Measurements from ENCODE around the gene CCL2. TPM values are rescaled to one million over a fixed set of nuclear protein-coding genes. Genes with fewer than 3 reads are reported as not detected.

CCL2 gene
- total and polyA plus RNA-seq, 2 donors (not counting 1 experiment from before 2014, with no cell fraction given) = 4.4 TPM; not detected in 1

DNA sequence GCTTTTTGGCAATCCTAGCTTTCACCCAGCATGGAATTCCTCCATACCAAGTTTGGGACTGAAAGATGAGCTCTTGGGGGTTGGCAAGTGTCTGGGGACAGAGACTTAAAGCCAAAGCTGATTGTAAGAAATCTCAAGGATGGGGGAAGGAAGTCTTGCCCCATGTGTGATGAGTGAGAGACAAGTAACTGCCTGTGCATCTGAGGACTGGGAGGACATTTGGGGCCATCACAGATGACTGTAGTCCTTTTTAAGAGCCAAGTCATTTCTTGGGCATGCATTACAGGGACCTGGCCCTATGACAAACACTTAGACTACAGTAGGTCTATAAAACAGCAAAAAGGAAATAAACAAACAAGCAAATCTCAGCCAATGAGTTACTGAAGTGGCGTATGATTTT, 36.3 kb upstream of the CCL2 start:
- Mint-ChIP-seq H3K4me3 (no peak overlapping the region), H3K4me1 (peaks cover 4% of the 10 kb centered on the region), H3K27ac (no peak overlapping the region), H3K9me3 (ENCODE audit: insufficient read depth) (peaks cover 8% of the 10 kb centered on the region), H3K27me3 (peaks cover 39% of the 10 kb centered on the region)
- POLR2A ChIA-PET = no interaction called here
- no CpG with 5 or more reads among the region's 1 CpG for WGBS (ENCODE audit: insufficient coverage)
- intact Hi-C loops (cut with micrococcal nuclease) = no loop called here
- Histone ChIP-seq H3K79me2 (ENCODE audit: control insufficient read depth, insufficient read depth, low read length) (no peaks in the 10 kb centered on the region), H3K4me2 (replicated peaks; ENCODE audit: low read depth, low read length, poor library complexity, severe bottlenecking) (no peak overlapping the region), H3K27me3 (replicated peaks in 1 of 4; ENCODE audit: control extremely low read depth in 1 of 4, control insufficient read depth in 3 of 4, insufficient read depth in 4 of 4, low read length in 3 of 4) (peaks cover 0 to 8% (median 2%) of the 10 kb centered on the region in 4 experiments), H3K4me1 (ENCODE audit: control insufficient read depth in 2 of 2, insufficient read depth in 2 of 2, low read length in 2 of 2) (no peaks in the 10 kb centered on the region), H3K27ac (ENCODE audit: low read length in 2 of 2) (no peak overlapping the region), H3K36me3 (replicated peaks in 1 of 2; ENCODE audit: control extremely low read depth in 1 of 2, control insufficient read depth in 1 of 2, extremely low read depth in 1 of 2, insufficient read depth in 2 of 2, low read length in 1 of 2) (no peaks in the 10 kb centered on the region), H2AFZ (ENCODE audit: insufficient read depth, low read depth, low read length, poor library complexity, severe bottlenecking) (no peak overlapping the region), H3K4me3 (ENCODE audit: control extremely low read depth in 1 of 5, extremely low read depth in 1 of 5, insufficient read depth in 1 of 5, low read depth in 2 of 5, low read length in 4 of 5) (no peak overlapping the region), H3K9me3 (ENCODE audit: control extremely low read depth in 1 of 3, control insufficient read depth in 2 of 3, insufficient read depth in 1 of 3, low read length in 2 of 3) (peaks cover 0 to 9% (median 0%) of the 10 kb centered on the region in 3 donors), H4K20me1 (ENCODE audit: control insufficient read depth, insufficient read depth, low read length, poor library complexity, severe bottlenecking) (no peaks in the 10 kb centered on the region), H3K9ac (ENCODE audit: low read length) (no peak overlapping the region)
- no peak for TF ChIP-seq EZH2 (IDR thresholded peaks at IDR 0.05; ENCODE audit: borderline replicate concordance, insufficient read depth, low read depth, low read length, poor library complexity, severe bottlenecking)
- TF ChIP-seq, protein P1, sequence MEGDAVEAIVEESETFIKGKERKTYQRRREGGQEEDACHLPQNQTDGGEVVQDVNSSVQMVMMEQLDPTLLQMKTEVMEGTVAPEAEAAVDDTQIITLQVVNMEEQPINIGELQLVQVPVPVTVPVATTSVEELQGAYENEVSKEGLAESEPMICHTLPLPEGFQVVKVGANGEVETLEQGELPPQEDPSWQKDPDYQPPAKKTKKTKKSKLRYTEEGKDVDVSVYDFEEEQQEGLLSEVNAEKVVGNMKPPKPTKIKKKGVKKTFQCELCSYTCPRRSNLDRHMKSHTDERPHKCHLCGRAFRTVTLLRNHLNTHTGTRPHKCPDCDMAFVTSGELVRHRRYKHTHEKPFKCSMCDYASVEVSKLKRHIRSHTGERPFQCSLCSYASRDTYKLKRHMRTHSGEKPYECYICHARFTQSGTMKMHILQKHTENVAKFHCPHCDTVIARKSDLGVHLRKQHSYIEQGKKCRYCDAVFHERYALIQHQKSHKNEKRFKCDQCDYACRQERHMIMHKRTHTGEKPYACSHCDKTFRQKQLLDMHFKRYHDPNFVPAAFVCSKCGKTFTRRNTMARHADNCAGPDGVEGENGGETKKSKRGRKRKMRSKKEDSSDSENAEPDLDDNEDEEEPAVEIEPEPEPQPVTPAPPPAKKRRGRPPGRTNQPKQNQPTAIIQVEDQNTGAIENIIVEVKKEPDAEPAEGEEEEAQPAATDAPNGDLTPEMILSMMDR (IDR thresholded peaks at IDR 0.05) = no peak
- CTCF ChIA-PET = interaction anchor here (0.7 to 1.4 kb wide), 3 partner anchors 17 to 178 kb away, joined by 3 to 6 read pairs (median 3); no protein-coding TSS in a partner anchor
- no peak for ATAC-seq (ENCODE audit: low read depth)
- no peak for DNase-seq

DNA sequence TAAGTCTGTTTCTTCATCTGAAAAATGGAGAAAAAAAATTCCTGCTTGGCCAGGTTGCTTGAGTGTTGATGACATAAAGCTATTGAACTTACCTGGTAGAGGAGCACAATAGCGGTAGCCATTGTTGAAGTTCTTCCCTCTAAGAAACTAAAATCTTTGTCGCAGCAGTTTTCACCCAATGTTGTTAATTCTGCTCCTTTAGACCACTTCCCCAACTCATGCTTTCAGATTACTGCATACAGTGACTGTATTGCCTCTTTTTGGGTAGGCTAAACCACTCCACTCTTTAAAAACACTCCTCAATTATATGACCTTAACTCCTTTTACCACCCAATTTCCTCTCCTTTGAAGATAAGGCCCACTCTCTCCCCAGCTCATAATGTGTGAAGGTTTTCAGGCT, 35.7 kb upstream of the CCL2 start:
- DNase-seq = no peak
- H3K4me3 Mint-ChIP-seq = no peak overlapping the region
- H3K4me1 Mint-ChIP-seq = peaks cover 4% of the 10 kb centered on the region
- no peaks in the 10 kb centered on the region for H3K79me2 ChIP-seq (ENCODE audit: control insufficient read depth, insufficient read depth, low read length)
- H3K4me3 ChIP-seq (ENCODE audit: control extremely low read depth in 1 of 5, extremely low read depth in 1 of 5, insufficient read depth in 1 of 5, low read depth in 2 of 5, low read length in 4 of 5) = no peak overlapping the region
- ChIA-PET CTCF (no interaction called here), POLR2A (no interaction called here)
- no peak overlapping the region for H3K27ac Mint-ChIP-seq
- no peak overlapping the region for H3K27ac ChIP-seq (ENCODE audit: low read length in 2 of 2)
- H3K27me3 ChIP-seq (replicated peaks in 1 of 4; ENCODE audit: control extremely low read depth in 1 of 4, control insufficient read depth in 3 of 4, insufficient read depth in 4 of 4, low read length in 3 of 4) = peaks cover 0 to 11% (median 2%) of the 10 kb centered on the region in 4 experiments
- no peaks in the 10 kb centered on the region for H3K4me1 ChIP-seq (ENCODE audit: control insufficient read depth in 2 of 2, insufficient read depth in 2 of 2, low read length in 2 of 2)
- no peak for ATAC-seq (ENCODE audit: low read depth)
- no peaks in the 10 kb centered on the region for H3K36me3 ChIP-seq (replicated peaks in 1 of 2; ENCODE audit: control extremely low read depth in 1 of 2, control insufficient read depth in 1 of 2, extremely low read depth in 1 of 2, insufficient read depth in 2 of 2, low read length in 1 of 2)
- TF ChIP-seq, protein P1 (IDR thresholded peaks at IDR 0.05) = no peak
- TF ChIP-seq EZH2 (IDR thresholded peaks at IDR 0.05; ENCODE audit: borderline replicate concordance, insufficient read depth, low read depth, low read length, poor library complexity, severe bottlenecking) = no peak
- no peaks in the 10 kb centered on the region for H4K20me1 ChIP-seq (ENCODE audit: control insufficient read depth, insufficient read depth, low read length, poor library complexity, severe bottlenecking)
- intact Hi-C loops (cut with micrococcal nuclease) = no loop called here
- peaks cover 34% of the 10 kb centered on the region for H3K27me3 Mint-ChIP-seq
- H3K9ac ChIP-seq (ENCODE audit: low read length) = no peak overlapping the region
- H3K9me3 ChIP-seq (ENCODE audit: control extremely low read depth in 1 of 3, control insufficient read depth in 2 of 3, insufficient read depth in 1 of 3, low read length in 2 of 3) = peaks cover 0 to 9% (median 0%) of the 10 kb centered on the region in 3 donors
- no peak overlapping the region for H3K4me2 ChIP-seq (replicated peaks; ENCODE audit: low read depth, low read length, poor library complexity, severe bottlenecking)
- WGBS (ENCODE audit: insufficient coverage) = 83% methylated on average over 1 of the region's 2 CpGs
- H2AFZ ChIP-seq (ENCODE audit: insufficient read depth, low read depth, low read length, poor library complexity, severe bottlenecking) = no peak overlapping the region
- peaks cover 5% of the 10 kb centered on the region for H3K9me3 Mint-ChIP-seq (ENCODE audit: insufficient read depth)

All from B cell (primary cell).